WTC11 (cell line): ENCODE measurements around the gene MYO9A. TPM values are rescaled to one million over a fixed set of nuclear protein-coding genes. Genes with fewer than 3 reads are reported as not detected.

Experiments used
- ATAC-seq: fragments of 200-7000 bp; cut with Tn5 transposase; 2 replicates; pipeline ENCODE4 v1.10.0; 2021; ENCODE audit warnings: mild to moderate bottlenecking, moderate library complexity
- CTCF ChIA-PET: fragments of 300-600 bp; sonication (Branson Sonifier 250); formaldehyde crosslinking; loops from one replicate; lab custom pipeline; 2021; ENCODE audit warnings: antibody characterized with exemption; lab: Charles Lee
- POLR2A ChIA-PET: fragments of 350-600 bp; sonication (Branson Sonifier 250); formaldehyde crosslinking; loops from one replicate; lab custom pipeline; 2021; ENCODE audit warnings: antibody characterized with exemption; lab: Charles Lee
- DNase-seq: peaks from one replicate; pipeline ENCODE4 v3.0.0; 2021; ENCODE audit warnings: low spot score
- H3K27ac Mint-ChIP-seq: 2 replicates; pipeline ENCODE4 v1.8.0; 2021; ENCODE audit warnings: mixed read lengths
- H3K27me3 Mint-ChIP-seq: 2 replicates; pipeline ENCODE4 v1.8.0; 2021; ENCODE audit warnings: low read depth, mild to moderate bottlenecking, moderate library complexity, mixed read lengths
- H3K36me3 Mint-ChIP-seq: 2 replicates; pipeline ENCODE4 v1.8.0; 2021; ENCODE audit warnings: mixed read lengths
- H3K4me1 Mint-ChIP-seq: 2 replicates; pipeline ENCODE4 v1.8.0; 2022; ENCODE audit warnings: mixed read lengths
- H3K4me3 Mint-ChIP-seq: 2 replicates; pipeline ENCODE4 v1.8.0; 2021; ENCODE audit warnings: mild to moderate bottlenecking, moderate library complexity, mixed read lengths
- H3K9me3 Mint-ChIP-seq: 2 replicates; pipeline ENCODE4 v1.8.0; 2021; ENCODE audit warnings: mixed read lengths
- EMX1 ChIP-seq: fragments of 250-450 bp; sonication (Bioruptor Pico); IDR thresholded peaks from 2 replicates; pipeline ENCODE4 v1.8.0; 2021; ENCODE audit warnings: mild to moderate bottlenecking
- KAT7 ChIP-seq: sonication (generic); formaldehyde crosslinking; IDR thresholded peaks from 2 replicates; pipeline ENCODE4 v1.8.1; 2023; ENCODE audit warnings: missing genetic modification reagents, mild to moderate bottlenecking, borderline replicate concordance
- OVOL2 ChIP-seq: fragments of 250-450 bp; sonication (Bioruptor Pico); IDR thresholded peaks from 2 replicates; pipeline ENCODE4 v1.9.0; 2021; ENCODE audit warnings: mild to moderate bottlenecking, borderline replicate concordance
- PRRX2 ChIP-seq: fragments of 250-450 bp; sonication (Bioruptor Pico); IDR thresholded peaks from 2 replicates; pipeline ENCODE4 v1.8.0; 2021; ENCODE audit warnings: mild to moderate bottlenecking
- SP1 ChIP-seq: sonication (generic); formaldehyde crosslinking; conservative IDR thresholded peaks from 2 replicates; pipeline ENCODE4 v1.8.1; 2022; ENCODE audit warnings: missing genetic modification reagents
- TCF7 ChIP-seq: sonication (generic); formaldehyde crosslinking; IDR thresholded peaks from 2 replicates; pipeline ENCODE4 v1.8.0; 2022; ENCODE audit warnings: mild to moderate bottlenecking, low read depth, missing genetic modification reagents, moderate library complexity
- ZNF263 ChIP-seq: sonication (generic); formaldehyde crosslinking; IDR thresholded peaks from 2 replicates; pipeline ENCODE4 v1.8.1; 2022; ENCODE audit warnings: low read depth, mild to moderate bottlenecking, moderate library complexity, missing genetic modification reagents
- total RNA-seq: library from RNA; stranded (reverse); gene quantifications from 3 replicates; pipeline ENCODE4 v1.2.3, GENCODE V29; 2021
- TF ChIP-seq, protein P1 (sequence below): sonication (generic); formaldehyde crosslinking; IDR thresholded peaks from 2 replicates; pipeline ENCODE4 v1.8.1; 2023; ENCODE audit warnings: mild to moderate bottlenecking, missing genetic modification reagents
- TF ChIP-seq, protein P2 (sequence below): sonication (generic); formaldehyde crosslinking; IDR thresholded peaks from 2 replicates; pipeline ENCODE4 v1.8.1; 2022; ENCODE audit warnings: mild to moderate bottlenecking, moderate library complexity, missing genetic modification reagents
- TF ChIP-seq, protein P3 (sequence below): sonication (generic); formaldehyde crosslinking; IDR thresholded peaks from 2 replicates; pipeline ENCODE4 v1.8.1; 2023; ENCODE audit warnings: mild to moderate bottlenecking, missing genetic modification reagents
- TF ChIP-seq, protein P4 (sequence below): fragments of 250-450 bp; sonication (Bioruptor Pico); IDR thresholded peaks from 2 replicates; pipeline ENCODE4 v1.9.0; 2021; ENCODE audit warnings: mild to moderate bottlenecking, borderline replicate concordance

The MYO9A gene
- total RNA-seq, 1 experiment from 2014 or later = 23.5 TPM

DNA sequence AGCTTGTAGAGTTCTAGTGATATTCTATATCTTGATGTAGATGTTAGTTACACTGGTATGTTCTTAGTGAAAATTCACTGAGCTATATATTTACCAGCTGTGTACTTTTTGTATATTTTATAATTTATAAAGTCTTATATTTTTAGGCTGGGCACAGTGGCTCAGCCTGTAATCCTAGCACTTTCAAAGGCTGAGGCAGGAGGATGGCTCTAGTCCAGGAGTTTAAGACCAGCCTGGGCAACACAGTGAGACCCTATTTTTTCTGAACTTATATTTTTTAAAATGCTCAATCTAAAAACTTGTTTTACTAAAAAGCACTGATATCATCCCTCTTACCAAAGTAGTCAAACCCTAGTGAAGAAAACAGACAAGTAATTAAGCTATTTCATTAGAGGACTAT, 5.1 kb downstream of the MYO9A start:
- H3K9me3 Mint-ChIP-seq = no peaks in the 10 kb centered on the region
- H3K4me3 Mint-ChIP-seq = no peak overlapping the region
- H3K4me1 Mint-ChIP-seq = peaks cover 11% of the 10 kb centered on the region
- TF ChIP-seq OVOL2 (CRISPR knock-in tag) (no peak), SP1 (no peak), EMX1 (CRISPR knock-in tag) (no peak), TCF7 (CRISPR knock-in tag) (no peak), KAT7 (CRISPR knock-in tag) (no peak), ZNF263 (CRISPR knock-in tag) (no peak)
- TF ChIP-seq, protein P1, sequence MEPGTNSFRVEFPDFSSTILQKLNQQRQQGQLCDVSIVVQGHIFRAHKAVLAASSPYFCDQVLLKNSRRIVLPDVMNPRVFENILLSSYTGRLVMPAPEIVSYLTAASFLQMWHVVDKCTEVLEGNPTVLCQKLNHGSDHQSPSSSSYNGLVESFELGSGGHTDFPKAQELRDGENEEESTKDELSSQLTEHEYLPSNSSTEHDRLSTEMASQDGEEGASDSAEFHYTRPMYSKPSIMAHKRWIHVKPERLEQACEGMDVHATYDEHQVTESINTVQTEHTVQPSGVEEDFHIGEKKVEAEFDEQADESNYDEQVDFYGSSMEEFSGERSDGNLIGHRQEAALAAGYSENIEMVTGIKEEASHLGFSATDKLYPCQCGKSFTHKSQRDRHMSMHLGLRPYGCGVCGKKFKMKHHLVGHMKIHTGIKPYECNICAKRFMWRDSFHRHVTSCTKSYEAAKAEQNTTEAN = no peak
- TF ChIP-seq, protein P2, sequence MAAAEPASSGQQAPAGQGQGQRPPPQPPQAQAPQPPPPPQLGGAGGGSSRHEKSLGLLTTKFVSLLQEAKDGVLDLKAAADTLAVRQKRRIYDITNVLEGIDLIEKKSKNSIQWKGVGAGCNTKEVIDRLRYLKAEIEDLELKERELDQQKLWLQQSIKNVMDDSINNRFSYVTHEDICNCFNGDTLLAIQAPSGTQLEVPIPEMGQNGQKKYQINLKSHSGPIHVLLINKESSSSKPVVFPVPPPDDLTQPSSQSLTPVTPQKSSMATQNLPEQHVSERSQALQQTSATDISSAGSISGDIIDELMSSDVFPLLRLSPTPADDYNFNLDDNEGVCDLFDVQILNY = no peak
- TF ChIP-seq, protein P3, sequence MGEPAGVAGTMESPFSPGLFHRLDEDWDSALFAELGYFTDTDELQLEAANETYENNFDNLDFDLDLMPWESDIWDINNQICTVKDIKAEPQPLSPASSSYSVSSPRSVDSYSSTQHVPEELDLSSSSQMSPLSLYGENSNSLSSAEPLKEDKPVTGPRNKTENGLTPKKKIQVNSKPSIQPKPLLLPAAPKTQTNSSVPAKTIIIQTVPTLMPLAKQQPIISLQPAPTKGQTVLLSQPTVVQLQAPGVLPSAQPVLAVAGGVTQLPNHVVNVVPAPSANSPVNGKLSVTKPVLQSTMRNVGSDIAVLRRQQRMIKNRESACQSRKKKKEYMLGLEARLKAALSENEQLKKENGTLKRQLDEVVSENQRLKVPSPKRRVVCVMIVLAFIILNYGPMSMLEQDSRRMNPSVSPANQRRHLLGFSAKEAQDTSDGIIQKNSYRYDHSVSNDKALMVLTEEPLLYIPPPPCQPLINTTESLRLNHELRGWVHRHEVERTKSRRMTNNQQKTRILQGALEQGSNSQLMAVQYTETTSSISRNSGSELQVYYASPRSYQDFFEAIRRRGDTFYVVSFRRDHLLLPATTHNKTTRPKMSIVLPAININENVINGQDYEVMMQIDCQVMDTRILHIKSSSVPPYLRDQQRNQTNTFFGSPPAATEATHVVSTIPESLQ (CRISPR knock-in tag) = no peak
- TF ChIP-seq, all 79 proteins: peak for 0
- CTCF ChIA-PET = no interaction called here
- H3K36me3 Mint-ChIP-seq = no peaks in the 10 kb centered on the region
- POLR2A ChIA-PET = no interaction called here
- no peaks in the 10 kb centered on the region for H3K27me3 Mint-ChIP-seq
- DNase-seq (no peak), ATAC-seq (no peak)
- H3K27ac Mint-ChIP-seq = no peak overlapping the region

DNA sequence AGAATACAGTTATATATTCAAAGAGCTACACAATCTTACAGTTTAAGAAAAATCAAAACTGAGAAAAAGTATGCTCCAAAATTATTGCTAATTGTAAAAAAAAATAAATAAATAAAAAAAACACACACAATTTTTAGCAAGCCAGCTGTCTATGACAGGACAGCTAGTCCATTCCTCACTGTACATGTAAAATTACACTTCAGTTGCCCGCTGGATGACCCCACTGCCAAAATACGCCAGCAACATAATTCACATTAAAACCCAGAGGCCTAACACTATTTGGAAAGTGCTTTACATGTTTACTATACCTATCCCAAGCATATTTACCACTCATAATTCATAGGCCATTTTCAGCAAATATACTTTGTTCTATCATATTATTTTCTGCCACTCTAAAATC, 5.8 kb downstream of the MYO9A start:
- H3K36me3 Mint-ChIP-seq = no peaks in the 10 kb centered on the region
- CTCF ChIA-PET = no interaction called here

More for the DNA sequence above, 5.8 kb downstream of the MYO9A start:
- Mint-ChIP-seq H3K27me3 (no peaks in the 10 kb centered on the region), H3K4me3 (no peak overlapping the region)
- DNase-seq (no peak), ATAC-seq (no peak)
- TF ChIP-seq PRRX2 (CRISPR knock-in tag) (no peak), SP1 (no peak)
- TF ChIP-seq, protein P2 = no peak
- TF ChIP-seq, protein P4, sequence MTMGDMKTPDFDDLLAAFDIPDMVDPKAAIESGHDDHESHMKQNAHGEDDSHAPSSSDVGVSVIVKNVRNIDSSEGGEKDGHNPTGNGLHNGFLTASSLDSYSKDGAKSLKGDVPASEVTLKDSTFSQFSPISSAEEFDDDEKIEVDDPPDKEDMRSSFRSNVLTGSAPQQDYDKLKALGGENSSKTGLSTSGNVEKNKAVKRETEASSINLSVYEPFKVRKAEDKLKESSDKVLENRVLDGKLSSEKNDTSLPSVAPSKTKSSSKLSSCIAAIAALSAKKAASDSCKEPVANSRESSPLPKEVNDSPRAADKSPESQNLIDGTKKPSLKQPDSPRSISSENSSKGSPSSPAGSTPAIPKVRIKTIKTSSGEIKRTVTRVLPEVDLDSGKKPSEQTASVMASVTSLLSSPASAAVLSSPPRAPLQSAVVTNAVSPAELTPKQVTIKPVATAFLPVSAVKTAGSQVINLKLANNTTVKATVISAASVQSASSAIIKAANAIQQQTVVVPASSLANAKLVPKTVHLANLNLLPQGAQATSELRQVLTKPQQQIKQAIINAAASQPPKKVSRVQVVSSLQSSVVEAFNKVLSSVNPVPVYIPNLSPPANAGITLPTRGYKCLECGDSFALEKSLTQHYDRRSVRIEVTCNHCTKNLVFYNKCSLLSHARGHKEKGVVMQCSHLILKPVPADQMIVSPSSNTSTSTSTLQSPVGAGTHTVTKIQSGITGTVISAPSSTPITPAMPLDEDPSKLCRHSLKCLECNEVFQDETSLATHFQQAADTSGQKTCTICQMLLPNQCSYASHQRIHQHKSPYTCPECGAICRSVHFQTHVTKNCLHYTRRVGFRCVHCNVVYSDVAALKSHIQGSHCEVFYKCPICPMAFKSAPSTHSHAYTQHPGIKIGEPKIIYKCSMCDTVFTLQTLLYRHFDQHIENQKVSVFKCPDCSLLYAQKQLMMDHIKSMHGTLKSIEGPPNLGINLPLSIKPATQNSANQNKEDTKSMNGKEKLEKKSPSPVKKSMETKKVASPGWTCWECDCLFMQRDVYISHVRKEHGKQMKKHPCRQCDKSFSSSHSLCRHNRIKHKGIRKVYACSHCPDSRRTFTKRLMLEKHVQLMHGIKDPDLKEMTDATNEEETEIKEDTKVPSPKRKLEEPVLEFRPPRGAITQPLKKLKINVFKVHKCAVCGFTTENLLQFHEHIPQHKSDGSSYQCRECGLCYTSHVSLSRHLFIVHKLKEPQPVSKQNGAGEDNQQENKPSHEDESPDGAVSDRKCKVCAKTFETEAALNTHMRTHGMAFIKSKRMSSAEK (CRISPR knock-in tag) = no peak
- TF ChIP-seq, all 79 proteins: peak for 0
- peaks cover 11% of the 10 kb centered on the region for H3K4me1 Mint-ChIP-seq
- H3K9me3 Mint-ChIP-seq = no peaks in the 10 kb centered on the region
- H3K27ac Mint-ChIP-seq = no peak overlapping the region
- POLR2A ChIA-PET = no interaction called here
